ENCODE data around the gene SYNE4. TPM values are rescaled to one million over a fixed set of nuclear protein-coding genes. Genes with fewer than 3 reads are reported as not detected.

SYNE4 gene
- total RNA-seq, 1 experiment from 2014 or later, result 1.1 TPM

GRCh38 chr19:35991731-35992450 is 16.7 kb downstream of the SYNE4 start:
- H3K4me1 ChIP-seq (ENCODE audit: control insufficient read depth, insufficient read depth, low read length), result peaks cover 14% of the 10 kb centered on the region
- no peak for DNase-seq (ENCODE audit: low read depth, low spot score)
- in situ Hi-C loops (cut with HindIII; ENCODE audit: low pct_unique_long_range_greater_than_20kb, low sequenced_read_pairs) (no loop called here), intact Hi-C loops (cut with micrococcal nuclease; ENCODE audit: unreplicated experiment) (no loop called here)
- CTCF ChIA-PET, result interaction anchor here (0.8 kb wide), 1 partner anchor 61 kb away, joined by 16 read pairs; no protein-coding TSS in a partner anchor
- no peaks in the 10 kb centered on the region for H3K9me3 ChIP-seq (ENCODE audit: control insufficient read depth, insufficient read depth, low read depth, low read length)
- POLR2A ChIA-PET, result interaction anchor here (0.7 kb wide), 1 partner anchor 67 kb away, joined by 5 read pairs; no protein-coding TSS in a partner anchor
- no peak overlapping the region for H3K4me3 ChIP-seq (ENCODE audit: low read depth in 2 of 2, low read length in 2 of 2)
- TF ChIP-seq REST (IDR thresholded peaks at IDR 0.05; ENCODE audit: insufficient read depth in 1 of 2, low read depth in 2 of 2, low read length in 1 of 2) (no peak), SIN3A (IDR thresholded peaks at IDR 0.05; ENCODE audit: borderline replicate concordance, insufficient read depth, low read depth, low read length) (no peak), TCF7L2 (IDR thresholded peaks at IDR 0.05; ENCODE audit: low read depth, low read length) (no peak), CTCF (IDR thresholded peaks at IDR 0.05) (no peak), POLR2AphosphoS5 (IDR thresholded peaks at IDR 0.05; ENCODE audit: low read depth, low read length) (no peak)
- no peak overlapping the region for H3K27ac ChIP-seq (ENCODE audit: low read length)
- H3K27me3 ChIP-seq (ENCODE audit: control insufficient read depth, insufficient read depth, low read length), result no peaks in the 10 kb centered on the region
- BruUV-seq (replicated peaks), result no TSS peak
- ATAC-seq, result no peak
- H3K36me3 ChIP-seq (ENCODE audit: control insufficient read depth, insufficient read depth, low read length), result no peaks in the 10 kb centered on the region

- intact Hi-C loops (cut with micrococcal nuclease; ENCODE audit: unreplicated experiment) (no loop called here), in situ Hi-C loops (cut with HindIII; ENCODE audit: low pct_unique_long_range_greater_than_20kb, low sequenced_read_pairs) (no loop called here)
- peaks cover 7% of the 10 kb centered on the region for H3K4me1 ChIP-seq (ENCODE audit: control insufficient read depth, insufficient read depth, low read length)
- BruUV-seq (replicated peaks), result no TSS peak
- ChIA-PET CTCF (interaction anchor here (0.6 to 0.8 kb wide), 2 partner anchors 35 to 60 kb away, joined by 4 to 16 read pairs; no protein-coding TSS in a partner anchor), POLR2A (interaction anchor here (0.7 kb wide), 2 partner anchors 54 to 68 kb away, joined by 5 to 18 read pairs; no protein-coding TSS in a partner anchor)
- H3K27me3 ChIP-seq (ENCODE audit: control insufficient read depth, insufficient read depth, low read length), result no peaks in the 10 kb centered on the region
- no peak overlapping the region for H3K4me3 ChIP-seq (ENCODE audit: low read depth in 2 of 2, low read length in 2 of 2)
- H3K9me3 ChIP-seq (ENCODE audit: control insufficient read depth, insufficient read depth, low read depth, low read length), result no peaks in the 10 kb centered on the region
- no peak overlapping the region for H3K27ac ChIP-seq (ENCODE audit: low read length)
- DNase-seq (ENCODE audit: low read depth, low spot score), result no peak
- no peaks in the 10 kb centered on the region for H3K36me3 ChIP-seq (ENCODE audit: control insufficient read depth, insufficient read depth, low read length)
- TF ChIP-seq SIN3A (IDR thresholded peaks at IDR 0.05; ENCODE audit: borderline replicate concordance, insufficient read depth, low read depth, low read length) (no peak), TCF7L2 (IDR thresholded peaks at IDR 0.05; ENCODE audit: low read depth, low read length) (no peak), CTCF (IDR thresholded peaks at IDR 0.05) (no peak), REST (IDR thresholded peaks at IDR 0.05; ENCODE audit: insufficient read depth in 1 of 2, low read depth in 2 of 2, low read length in 1 of 2) (no peak), POLR2AphosphoS5 (IDR thresholded peaks at IDR 0.05; ENCODE audit: low read depth, low read length) (no peak)
- no peak for ATAC-seq
Observed at GRCh38 chr19:35990771-35991730, 17.6 kb downstream of the SYNE4 start.

Measured in Panc1 (cell line).